NCI-H82 treated with DMSO at 0.1 percent for 48 hours (cell line): ENCODE results near the gene HSD11B1L.
A peak's percentile ranks its signal among the peaks of the same experiment; 100 is the strongest.

Experiments used
- DNase-seq: peaks from one replicate; lab custom pipeline; 2025; ENCODE audit not compliant: unreplicated experiment; lab: John Stamatoyannopoulos, UW

HSD11B1L gene

DNA sequence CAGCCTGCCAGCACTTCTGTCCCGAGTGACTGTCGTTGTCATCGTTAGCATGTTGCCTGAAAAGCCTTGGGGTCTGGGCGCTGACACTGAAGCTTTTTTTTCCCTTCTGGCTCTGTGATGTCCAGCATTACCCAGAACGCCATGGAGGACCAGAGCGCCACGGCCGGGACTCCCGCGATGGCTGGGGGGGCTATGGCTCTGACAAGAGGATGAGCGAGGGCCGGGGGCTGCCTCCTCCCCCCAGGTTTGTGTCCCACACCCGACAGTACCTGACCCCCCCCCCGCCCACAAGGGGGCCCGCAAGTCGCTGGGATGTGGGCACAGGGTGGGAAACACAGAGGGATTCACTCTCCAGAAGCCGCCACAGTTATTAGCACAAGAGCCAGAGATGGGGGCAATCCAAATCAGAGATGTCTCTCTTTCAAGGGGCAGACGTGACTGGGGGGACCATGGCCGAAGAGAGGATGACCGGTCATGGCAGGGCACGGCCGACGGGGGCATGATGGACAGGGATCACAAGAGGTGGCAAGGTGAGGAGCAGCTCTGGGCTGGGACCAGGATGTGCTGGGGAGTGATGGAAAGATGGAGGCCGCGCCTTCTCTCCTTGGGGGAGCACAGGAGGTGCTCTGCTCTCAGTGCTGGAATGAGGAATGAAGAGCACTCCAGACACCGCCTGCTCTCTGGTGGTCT, 13.8 kb upstream of the HSD11B1L start:
- DNase-seq: no peak

DNA sequence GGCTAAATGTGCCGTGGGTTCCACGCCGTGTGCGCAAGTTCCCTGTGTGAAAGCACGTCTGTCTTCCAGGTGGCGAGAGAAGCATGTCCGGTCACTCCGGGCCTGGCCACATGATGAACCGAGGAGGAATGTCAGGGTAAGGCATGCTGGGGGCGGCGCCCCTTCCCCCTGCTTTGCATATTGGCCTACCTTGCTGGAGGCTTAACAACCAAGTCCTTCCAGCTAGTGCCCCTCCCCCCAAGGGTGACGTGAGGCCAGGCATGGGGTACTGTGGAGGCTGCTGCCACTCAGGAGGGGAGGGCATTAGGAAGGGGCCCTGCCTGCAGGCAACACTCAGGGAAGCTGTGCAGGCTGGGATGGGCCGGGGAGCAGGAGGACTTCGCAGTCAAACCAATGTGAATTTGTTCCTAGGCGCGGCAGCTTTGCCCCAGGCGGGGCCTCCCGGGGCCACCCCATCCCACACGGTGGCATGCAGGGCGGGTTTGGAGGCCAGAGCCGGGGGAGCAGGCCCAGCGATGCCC, 13.0 kb upstream of the HSD11B1L start:
- peak; percentile 1 for DNase-seq

DNA sequence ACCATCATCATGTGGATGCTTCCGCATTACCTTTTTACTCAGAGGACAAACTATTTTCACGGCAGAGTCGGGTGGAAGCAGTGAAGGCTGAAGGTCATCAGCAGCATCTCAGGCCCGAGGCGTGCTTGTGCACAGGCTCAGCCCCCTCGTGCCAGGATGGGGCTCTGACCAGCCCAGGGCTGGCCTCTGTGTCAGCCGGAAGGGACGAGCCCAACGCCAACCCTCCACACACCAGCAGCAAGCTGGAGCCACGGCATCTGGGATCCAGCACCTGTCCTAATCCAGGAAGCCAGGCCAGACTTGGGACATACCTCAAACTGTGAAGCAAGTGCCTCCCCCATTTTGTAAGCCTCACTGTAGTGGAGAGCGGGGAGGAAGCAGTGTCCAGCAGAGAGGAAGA, 11.6 kb upstream of the HSD11B1L start:
- no peak for DNase-seq

DNA sequence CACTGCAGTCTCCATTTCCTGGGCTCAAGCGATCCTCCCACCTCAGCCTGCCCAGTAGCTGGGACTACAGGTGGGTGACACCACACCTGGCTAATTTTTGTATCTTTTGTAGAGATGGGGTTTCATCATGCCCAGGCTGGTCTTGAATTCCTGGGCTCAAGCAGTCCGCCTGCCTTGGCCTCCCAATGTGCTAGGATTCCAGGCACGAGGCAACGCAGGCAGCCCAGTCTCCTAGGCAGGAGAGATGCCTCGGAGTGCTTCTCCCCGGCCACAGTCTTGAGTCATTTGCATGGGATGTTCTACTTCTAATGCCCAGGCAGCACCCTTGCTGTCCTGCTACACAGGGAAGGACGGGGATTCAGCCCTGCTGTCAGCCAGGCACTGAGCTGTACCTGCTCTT, 9.2 kb upstream of the HSD11B1L start:
- DNase-seq: no peak

DNA sequence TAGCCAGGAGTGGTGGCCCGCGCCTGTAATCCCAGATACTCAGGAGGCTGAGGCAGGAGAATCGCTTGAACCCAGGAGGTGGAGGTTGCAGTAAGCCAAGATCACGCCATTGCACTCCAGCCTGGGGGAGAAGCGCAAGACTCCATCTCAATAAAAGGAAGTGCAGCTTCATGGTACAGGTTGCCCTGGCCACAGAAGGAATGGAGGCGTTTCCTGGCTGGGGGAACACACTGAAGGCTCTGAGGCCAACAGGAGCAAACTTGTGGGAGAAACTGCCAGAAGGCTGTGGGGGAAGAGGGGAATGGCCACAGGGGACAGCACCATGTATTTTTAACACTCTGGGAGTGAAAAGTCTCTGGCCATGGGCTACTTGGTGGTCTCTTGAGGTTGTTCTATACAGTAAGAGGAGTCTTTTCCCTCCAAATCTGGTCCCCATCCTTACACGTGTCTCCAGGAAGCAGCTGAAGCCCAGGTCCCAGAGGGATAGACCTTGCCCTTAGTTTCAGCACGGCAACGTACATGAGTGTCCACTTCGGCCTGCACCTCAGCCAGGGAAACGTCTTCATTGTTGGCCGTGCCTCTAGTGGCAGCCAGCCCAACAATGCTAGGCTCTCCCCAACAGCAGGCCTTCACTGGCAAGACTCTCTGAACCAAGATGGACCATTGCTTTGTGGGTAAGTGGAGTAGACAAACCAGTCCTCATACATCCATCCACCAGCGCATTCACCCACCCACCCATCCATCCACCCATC, 7.9 kb upstream of the HSD11B1L start:
- no peak for DNase-seq

DNA sequence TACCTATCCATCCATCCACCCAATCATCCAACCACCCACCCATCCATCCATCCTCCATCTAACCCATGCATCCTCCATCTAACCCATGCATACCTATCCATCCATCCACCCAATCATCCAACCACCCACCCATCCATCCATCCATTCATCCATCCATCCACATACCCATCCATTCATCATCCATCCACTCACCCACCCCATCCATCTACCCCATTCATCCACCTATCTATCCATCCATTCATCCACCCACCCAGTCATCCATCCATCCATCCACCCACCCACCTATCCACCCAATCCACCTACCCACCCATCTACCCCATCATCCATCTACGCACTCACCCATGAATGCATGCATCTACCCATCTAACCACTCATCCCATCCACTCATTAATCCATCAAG, 7.1 kb upstream of the HSD11B1L start:
- no peak for DNase-seq

DNA sequence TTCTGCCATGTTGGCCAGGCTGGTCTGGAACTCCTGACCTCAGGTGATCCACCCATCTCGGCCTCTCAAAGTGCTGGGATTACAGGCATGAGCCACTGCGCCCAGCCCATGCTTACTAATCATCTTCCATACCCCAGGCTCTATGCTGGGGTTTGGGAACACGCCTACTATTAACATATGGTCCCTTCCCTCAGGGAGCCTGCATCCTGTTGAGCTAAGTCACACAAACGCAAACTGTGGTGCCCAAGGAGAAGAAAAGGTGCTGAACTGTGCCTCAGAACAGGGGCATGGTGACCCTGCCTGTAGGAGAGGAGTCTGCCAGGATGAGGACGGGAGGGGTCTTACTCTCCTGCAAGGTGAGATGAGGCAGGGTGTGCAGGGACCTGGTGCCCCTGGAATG, 6.1 kb upstream of the HSD11B1L start:
- no peak for DNase-seq

DNA sequence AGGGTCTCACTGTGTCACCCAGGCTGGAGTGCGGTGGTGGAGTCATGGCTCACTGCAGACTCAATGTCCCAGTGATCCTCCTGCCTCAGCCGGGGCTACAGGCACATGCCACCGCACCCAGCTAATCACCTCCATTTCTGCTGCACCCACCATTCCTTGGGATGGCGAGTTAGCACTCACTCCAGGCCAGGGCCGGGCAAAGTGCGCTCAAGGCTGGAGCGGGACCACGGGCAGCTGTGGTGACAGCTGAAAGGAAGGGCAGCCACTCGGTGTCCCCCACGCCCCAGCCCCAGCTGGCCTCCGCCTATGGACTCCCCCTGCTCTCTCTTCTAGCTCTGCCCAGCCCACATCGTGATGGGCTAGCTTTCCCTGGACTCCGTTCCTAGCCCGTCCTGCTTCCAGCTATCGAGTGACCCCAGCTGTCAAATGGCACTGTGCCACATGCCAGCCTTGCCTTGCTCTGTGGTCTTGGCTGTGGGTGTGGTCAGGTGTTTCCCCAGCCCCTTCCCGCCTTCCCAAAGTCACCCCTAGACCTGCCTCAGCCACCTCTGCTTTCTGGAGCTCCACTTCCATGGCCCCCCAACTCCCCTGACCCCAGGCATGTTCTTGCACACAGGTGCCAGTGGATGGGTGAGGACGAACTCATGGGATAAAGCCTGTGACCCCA, 4.6 kb upstream of the HSD11B1L start:
- DNase-seq: no peak

DNA sequence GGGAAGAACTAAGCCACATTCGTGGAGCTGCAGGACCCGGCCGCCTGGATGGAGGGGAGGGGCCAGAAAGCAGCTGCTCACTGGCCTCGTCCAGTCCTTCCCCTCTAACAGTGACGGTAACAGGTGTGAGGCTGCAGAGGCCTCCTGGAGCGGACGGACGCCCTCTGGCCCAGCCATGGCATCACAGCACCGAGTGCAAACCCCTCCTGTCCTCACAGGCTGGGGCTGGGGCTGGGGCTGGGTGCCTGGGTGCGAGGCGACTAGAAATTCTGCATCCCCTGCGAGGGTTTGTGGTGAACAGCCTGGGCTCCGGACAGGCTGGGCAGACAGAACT, 4.1 kb upstream of the HSD11B1L start:
- DNase-seq: no peak

DNA sequence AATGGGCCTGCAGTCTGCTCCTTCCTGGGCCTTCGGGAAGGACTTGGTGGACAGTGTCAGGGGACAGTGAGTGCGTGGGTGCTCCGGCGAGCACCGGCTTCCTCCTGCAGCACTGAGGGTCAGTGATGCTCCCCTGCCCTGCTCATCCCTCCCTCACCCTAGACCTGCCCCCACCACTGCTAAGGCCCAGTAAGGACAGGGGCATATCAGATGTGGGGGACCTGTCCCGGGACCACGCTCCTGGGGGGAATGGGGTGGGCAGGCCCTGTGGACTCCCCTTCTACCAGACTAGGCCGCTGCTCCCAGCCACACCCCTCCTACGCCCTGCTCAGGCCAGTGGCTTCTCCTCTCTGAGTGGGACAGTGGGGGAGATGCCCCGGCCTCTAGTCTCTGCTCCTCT, 3.7 kb upstream of the HSD11B1L start:
- DNase-seq: no peak

DNA sequence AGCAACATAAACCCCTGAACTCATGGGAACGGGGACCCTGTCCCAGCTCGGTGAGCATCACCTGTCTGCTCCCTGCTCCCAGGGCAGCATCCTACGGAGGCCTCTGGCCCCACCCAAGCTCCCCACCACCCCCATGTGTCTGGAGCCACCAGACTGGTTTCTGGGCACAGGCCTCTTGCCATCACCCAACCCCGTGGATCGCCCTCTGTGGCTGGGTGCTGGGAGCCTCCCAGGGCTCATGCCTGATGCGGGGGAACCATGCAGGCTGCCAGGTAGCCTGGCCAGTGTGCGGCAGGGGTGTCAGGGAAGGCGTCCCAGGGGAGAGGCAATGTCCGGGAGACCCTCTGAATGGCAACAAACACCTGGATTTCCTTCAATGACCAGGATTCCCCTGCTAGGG, 3.2 kb upstream of the HSD11B1L start:
- no peak for DNase-seq

DNA sequence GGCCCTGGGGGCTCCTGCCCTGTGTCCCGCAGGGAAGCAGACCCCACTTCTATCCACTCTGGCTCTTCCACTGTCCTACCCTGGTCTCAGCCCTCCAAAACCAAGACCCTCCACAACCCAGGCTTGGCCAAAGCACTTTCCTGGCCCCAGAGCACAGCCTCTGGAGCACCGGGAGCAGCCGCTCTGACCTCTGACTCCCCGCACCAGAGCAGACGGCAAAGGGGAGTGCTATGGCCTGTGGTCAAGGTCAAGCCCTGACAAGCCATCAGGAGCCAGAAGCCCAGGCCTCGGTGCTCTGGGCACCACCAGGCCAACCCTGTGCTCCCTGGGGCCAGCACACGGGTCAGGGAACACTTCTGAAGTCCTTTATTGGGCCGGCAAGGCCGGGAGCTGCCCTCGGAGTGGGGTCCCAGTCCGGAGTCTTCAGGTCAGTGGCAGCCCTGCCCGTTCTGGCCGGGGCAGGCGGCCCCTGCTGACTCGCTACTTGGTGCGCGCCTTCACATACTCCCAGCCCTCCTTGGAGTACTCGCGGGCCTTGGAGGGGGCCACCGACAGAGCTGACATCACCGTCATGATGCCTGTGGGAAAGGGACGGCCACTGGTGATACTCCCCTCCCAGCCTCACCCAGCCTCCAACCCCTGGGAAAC, 2.6 kb upstream of the HSD11B1L start:
- DNase-seq: no peak

DNA sequence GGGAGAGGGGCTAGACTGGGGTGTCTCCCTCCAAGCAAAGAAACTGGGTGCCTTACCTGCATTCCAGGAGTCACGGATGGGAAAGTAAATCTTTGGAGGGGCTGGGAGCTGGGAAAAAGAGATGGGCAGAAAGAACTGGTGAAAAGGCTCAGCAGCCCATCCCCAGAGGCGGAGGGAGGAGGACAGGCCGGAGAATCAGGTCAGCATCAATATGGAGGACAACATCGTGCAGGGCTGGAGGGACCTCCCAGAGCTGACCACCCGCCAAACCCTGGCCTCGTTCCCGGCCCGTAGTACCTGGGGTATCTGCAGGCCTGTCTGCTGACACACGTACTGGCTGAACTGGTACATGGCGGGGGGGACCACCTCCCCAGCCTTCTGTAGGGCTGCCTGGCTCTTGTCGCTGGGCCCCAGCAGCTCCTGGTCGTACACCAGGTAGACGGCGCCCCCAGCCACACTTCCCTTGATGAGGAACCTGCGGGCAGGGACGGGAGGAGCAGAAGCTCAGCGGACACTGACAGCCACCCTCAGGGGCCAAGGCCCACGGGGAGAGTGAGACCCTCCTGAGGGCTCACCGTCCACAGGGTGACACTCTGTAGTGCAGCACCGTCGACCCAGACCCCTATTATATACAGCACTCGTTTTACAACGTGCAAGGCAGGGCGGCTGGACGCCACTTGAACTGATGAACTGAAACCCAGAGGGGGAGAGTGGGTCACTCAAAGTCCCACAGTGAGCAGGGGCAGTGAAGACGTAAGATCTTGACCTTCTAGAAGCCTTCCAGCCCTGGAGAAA, 1.3 kb upstream of the HSD11B1L start:
- DNase-seq: no peak

DNA sequence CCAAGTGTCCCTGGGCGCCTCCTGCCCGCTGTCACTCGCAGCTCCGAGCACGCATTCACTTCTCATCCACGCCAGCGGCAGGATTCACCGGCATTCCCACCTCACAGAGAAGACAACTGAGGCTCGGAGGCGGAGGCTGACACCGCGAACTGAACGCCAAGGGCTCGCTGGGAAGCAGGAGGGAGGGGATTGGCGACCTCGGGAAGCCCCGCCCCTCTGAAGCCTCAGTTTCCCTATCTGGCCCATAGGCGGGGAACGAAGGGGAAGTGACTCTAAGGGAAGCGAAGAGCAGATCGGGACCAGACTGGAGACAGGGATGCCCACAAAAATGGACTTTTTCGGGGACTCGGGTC, 767 bp upstream of the HSD11B1L start:
- no peak for DNase-seq

DNA sequence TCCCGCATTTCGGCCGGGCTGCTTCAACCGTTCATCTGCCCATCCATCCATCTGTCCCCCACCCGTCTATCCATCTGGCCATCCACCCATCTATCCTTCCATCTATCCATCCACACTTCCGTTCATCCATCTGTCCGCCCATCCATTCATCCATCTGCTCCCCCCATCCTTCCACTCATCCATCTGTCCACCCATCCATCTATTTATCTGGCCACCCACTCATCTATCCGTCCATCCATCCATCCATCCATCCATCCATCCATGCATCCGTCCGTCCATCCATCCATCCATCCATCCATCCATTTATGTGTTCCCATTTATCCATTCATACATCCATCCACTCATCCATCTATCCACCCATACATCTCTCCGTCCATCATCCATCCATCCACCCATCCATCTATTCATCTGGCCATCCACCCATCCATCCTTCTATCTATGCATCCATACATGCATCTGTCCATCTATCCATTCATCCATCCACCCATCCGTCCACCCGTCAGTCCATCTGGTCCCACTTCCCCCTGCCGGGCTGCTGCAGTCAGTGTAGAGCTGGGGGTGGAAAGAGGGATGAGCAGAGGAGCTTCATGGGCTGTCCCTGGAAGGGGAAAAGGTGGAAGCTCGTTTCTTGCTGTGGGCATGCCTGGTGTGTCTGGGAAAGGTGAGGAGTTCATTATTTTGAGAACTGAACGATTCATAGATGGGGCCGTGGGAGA, 722 bp downstream of the HSD11B1L start:
- DNase-seq: no peak

DNA sequence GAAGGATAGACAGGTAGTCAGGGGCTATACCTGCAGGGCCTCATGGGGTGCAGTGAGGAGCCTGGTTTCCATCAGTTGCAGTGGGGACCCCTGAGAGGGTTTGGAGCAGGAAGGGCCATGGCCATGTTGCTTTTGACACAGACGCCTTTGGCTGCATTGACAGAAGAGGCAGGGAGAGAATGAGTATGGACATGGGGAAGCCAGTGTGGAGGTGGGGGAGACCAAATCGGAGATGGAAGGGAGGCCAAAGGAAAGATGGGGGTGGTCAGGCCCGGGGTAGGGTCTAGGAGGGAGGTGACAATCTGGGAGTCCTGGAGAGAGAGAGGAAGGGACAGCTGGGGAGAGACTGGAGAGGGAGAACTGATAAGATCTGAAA, 1.3 kb downstream of the HSD11B1L start:
- no peak for DNase-seq

DNA sequence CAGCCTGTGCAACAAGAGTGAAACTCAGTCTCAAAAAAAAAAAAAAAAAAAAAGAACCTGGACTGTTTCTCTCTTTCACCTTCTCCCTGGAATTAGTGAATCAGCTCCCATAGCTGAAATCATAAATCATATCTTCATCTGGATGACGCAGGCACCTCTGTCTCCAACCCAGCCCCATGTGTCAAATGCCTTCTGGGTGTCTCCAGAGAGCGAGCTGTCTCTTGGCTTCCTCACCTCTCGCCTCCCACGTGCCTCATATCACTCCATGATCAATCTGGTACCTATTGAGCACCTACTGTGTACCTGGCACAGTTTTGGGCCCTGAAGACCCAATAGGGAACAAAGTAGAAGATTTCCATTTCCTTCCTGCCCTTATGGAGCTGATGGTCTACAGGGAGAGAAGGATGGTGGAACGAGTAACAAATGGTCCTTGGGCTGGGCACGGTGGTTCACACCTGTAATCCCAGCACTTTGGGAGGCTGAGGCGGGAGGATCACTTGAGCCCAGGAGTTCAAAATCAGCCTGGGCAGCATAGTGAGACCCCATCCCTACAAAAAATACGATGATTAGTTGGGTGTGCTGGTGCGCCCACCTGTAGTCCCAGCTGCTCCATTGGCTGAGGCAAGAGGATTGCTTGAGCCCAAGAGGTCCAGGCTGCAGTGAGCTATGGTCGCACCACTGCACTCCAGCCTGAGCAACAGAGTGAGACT, 2.5 kb downstream of the HSD11B1L start:
- no peak for DNase-seq

DNA sequence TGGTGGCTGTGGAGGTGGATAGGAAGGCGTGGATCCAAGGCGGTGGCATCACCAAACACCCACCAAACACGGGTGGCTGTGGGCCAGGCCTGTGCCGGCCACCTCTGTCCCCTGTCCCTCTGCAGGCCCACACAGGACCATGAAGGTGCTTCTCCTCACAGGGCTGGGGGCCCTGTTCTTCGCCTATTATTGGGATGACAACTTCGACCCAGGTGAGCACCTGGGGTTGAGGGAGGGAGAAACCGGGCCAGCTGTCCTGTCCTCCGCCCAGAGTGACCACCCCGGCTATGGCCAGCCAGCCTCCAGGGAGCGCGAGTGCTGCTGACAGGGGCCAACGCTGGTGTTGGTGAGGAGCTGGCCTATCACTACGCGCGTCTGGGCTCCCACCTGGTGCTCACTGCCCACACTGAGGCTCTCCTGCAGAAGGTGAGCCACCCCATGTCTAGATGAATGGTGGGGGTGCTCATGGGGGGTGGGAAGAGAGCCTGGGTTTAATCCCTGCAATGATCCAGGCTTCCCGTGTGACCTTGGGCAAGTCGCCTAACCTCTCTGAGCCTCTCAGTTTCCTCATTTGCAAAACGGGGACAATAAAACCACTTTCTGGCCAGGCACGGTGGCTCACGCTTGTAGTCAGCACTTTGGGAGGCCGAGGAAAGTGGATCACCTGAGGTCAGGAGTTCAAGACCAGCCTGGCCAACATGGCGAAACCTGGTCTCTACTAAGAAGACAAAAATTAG, 4.0 kb downstream of the HSD11B1L start:
- DNase-seq: no peak

DNA sequence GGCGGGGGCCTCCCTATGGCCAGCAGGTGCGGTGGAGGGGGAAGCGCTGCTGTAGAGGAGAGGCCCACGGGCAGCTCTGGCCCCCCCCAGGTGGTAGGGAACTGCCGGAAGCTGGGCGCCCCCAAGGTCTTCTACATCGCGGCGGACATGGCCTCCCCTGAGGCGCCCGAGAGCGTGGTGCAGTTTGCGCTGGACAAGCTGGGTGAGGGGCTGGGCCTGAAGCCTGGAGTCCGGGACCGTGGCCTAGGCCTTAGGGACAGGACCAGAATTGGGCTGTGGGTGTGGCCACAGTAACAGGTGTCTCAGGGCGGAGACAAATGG, 5.5 kb downstream of the HSD11B1L start:
- no peak for DNase-seq
